DOHH2 (cell line): Measurements from ENCODE around the gene PKD1.

Experiments
- CTCF ChIP-seq: fragments of 200-600 bp; sonication (generic); IDR thresholded peaks from one replicate; pipeline ENCODE4 v1.5.1; 2014; ENCODE audit warnings: antibody characterized with exemption, mild to moderate bottlenecking, low read depth, low read length; ENCODE audit not compliant: poor library complexity, severe bottlenecking
- EZH2phosphoT487 ChIP-seq: fragments of 200-600 bp; sonication (generic); IDR thresholded peaks from 2 replicates; pipeline ENCODE4 v1.6.1; 2017; ENCODE audit warnings: borderline replicate concordance, mild to moderate bottlenecking, antibody characterized with exemption, low read length, moderate library complexity, mixed read lengths

GRCh38 chr16:2180461-2180860 lies 44.8 kb upstream of the PKD1 start:
- TF ChIP-seq CTCF = no peak
- TF ChIP-seq EZH2phosphoT487 = no peak
